Activated CD4-positive, alpha-beta T cell treated with anti-CD3 and anti-CD28 coated beads, Interleukin-2, amount 10 ng/mL, durations not matched to agents 24 days and 14 days (primary cell): Measurements from ENCODE around the gene FARSA. TPM values are rescaled to one million over a fixed set of nuclear protein-coding genes. Genes with fewer than 3 reads are reported as not detected.

Source experiments
- total RNA-seq: library from RNA; stranded (reverse); gene quantifications from 2 replicates; pipeline ENCODE4 v1.2.3, GENCODE V29; 2022

Gene FARSA
- total RNA-seq, 1 donor from 2014 or later, result 202 TPM

Other genes starting within 250 kb of the FARSA start
- not detected in 2 replicates for gene GNG14, start 245.7 kb downstream of the FARSA start, total RNA-seq
- 12.4 and 12.9 TPM in 2 replicates for gene FBXW9, start 237.1 kb downstream of the FARSA start, total RNA-seq
- 153 and 163 TPM in 2 replicates for gene TNPO2, start 209.8 kb downstream of the FARSA start, total RNA-seq
- 216 and 218 TPM in 2 replicates for gene TRIR, start 199.0 kb downstream of the FARSA start, total RNA-seq
- 64.6 and 67.3 TPM in 2 replicates for gene GET3, start 196.2 kb downstream of the FARSA start, total RNA-seq
- not detected in 2 replicates for gene BEST2, start 181.9 kb downstream of the FARSA start, total RNA-seq
- gene HOOK2, start 158.2 kb downstream of the FARSA start, total RNA-seq, result 17.8 and 18.3 TPM in 2 replicates
- 302 and 310 TPM in 2 replicates for gene JUNB, start 142.2 kb downstream of the FARSA start, total RNA-seq
- gene PRDX2, start 131.9 kb downstream of the FARSA start, total RNA-seq, result 277 and 294 TPM in 2 replicates
- 26.8 and 32.7 TPM in 2 replicates for gene THSD8, start 131.6 kb downstream of the FARSA start, total RNA-seq
- 35.8 and 51.5 TPM in 2 replicates for gene RNASEH2A, start 127.1 kb downstream of the FARSA start, total RNA-seq
- not detected in 2 replicates for gene RTBDN, start 99.1 kb downstream of the FARSA start, total RNA-seq
- gene MAST1, start 95.2 kb downstream of the FARSA start, total RNA-seq, result 1.6 and 2.4 TPM in 2 replicates
- 21.5 and 22.0 TPM in 2 replicates for gene DNASE2, start 52.3 kb downstream of the FARSA start, total RNA-seq
- gene KLF1, start 46.5 kb downstream of the FARSA start, total RNA-seq, result 0.77 and 1.2 TPM in 2 replicates
- 66.9 and 71.6 TPM in 2 replicates for gene GCDH, start 42.6 kb downstream of the FARSA start, total RNA-seq
- gene SYCE2, start 14.4 kb downstream of the FARSA start, total RNA-seq, result 2.3 and 3.3 TPM in 2 replicates
- 987 and 994 TPM in 2 replicates for gene CALR, start 4.9 kb upstream of the FARSA start, total RNA-seq
- gene RAD23A, start 12.2 kb upstream of the FARSA start, total RNA-seq, result 208 and 212 TPM in 2 replicates
- gene GADD45GIP1, start 23.5 kb upstream of the FARSA start, total RNA-seq, result 32.4 and 34.4 TPM in 2 replicates
- gene DAND5, start 35.9 kb upstream of the FARSA start, total RNA-seq, result 0.12 TPM in 1 of 2 replicates, not detected in the other
- gene NFIX, start 61.8 kb upstream of the FARSA start, total RNA-seq, result 8.3 and 10.4 TPM in 2 replicates
- 2.1 and 2.4 TPM in 2 replicates for gene LYL1, start 169.1 kb upstream of the FARSA start, total RNA-seq
- gene TRMT1, start 183.0 kb upstream of the FARSA start, total RNA-seq, result 153 and 155 TPM in 2 replicates
- gene NACC1, start 184.6 kb upstream of the FARSA start, total RNA-seq, result 118 and 121 TPM in 2 replicates
- 66.2 and 73.5 TPM in 2 replicates for gene STX10, start 216.7 kb upstream of the FARSA start, total RNA-seq
- 161 TPM in 2 replicates for gene IER2, start 216.7 kb upstream of the FARSA start, total RNA-seq